Panc1 (cell line): Measurements from ENCODE around the gene USP10. TPM values are rescaled to one million over a fixed set of nuclear protein-coding genes. Genes with fewer than 3 reads are reported as not detected.
A peak's percentile ranks its signal among the peaks of the same experiment; 100 is the strongest.

Source experiments
- ATAC-seq: fragments of 200-7000 bp; cut with Tn5 transposase; 2 replicates; pipeline ENCODE4 v1.9.1; 2020; ENCODE audit warnings: mild to moderate bottlenecking, moderate library complexity
- BruUV-seq: library from RNA; stranded (reverse); fragments of 400-500 nt; replicated peaks from 2 replicates; lab custom pipeline; 2021; lab: Mats Ljungman, UMichigan
- CTCF ChIA-PET: fragments of 300-600 bp; sonication (Branson Sonifier 250); formaldehyde crosslinking; loops from one replicate; lab custom pipeline; 2022; ENCODE audit warnings: antibody characterized with exemption; lab: Charles Lee
- POLR2A ChIA-PET: fragments of 300-600 bp; sonication (Branson Sonifier 250); formaldehyde crosslinking; loops from one replicate; lab custom pipeline; 2022; ENCODE audit warnings: antibody characterized with exemption; lab: Charles Lee
- DNase-seq: peaks from one replicate; pipeline ENCODE4 v3.0.0-alpha.2; 2010; ENCODE audit warnings: low read depth, low spot score
- H3K27ac ChIP-seq: 2 replicates; pipeline ENCODE4 v1.5.1; 2011; ENCODE audit warnings: mild to moderate bottlenecking, low read length, inconsistent platforms
- H3K27me3 ChIP-seq: fragments of 200-500 bp; sonication (Bioruptor generic); 2 replicates; pipeline ENCODE4 v1.6.0; 2014; ENCODE audit warnings: low read length, inconsistent platforms; ENCODE audit not compliant: control insufficient read depth, insufficient read depth
- H3K36me3 ChIP-seq: fragments of 200-500 bp; sonication (Bioruptor generic); 2 replicates; pipeline ENCODE4 v1.5.1; 2014; ENCODE audit warnings: inconsistent platforms, mild to moderate bottlenecking, low read length, moderate library complexity; ENCODE audit not compliant: control insufficient read depth, insufficient read depth
- H3K4me1 ChIP-seq: 2 replicates; pipeline ENCODE4 v1.5.1; 2011; ENCODE audit warnings: inconsistent platforms, mild to moderate bottlenecking, low read length, moderate library complexity; ENCODE audit not compliant: control insufficient read depth, insufficient read depth
- H3K4me3 ChIP-seq, 2 experiments: 2 replicates each; pipeline ENCODE4 v1.5.1; 2011 to 2012; ENCODE audit warnings: low read depth in 2 of 2, low read length in 2 of 2, mild to moderate bottlenecking in 2 of 2, inconsistent platforms in 1 of 2, moderate library complexity in 1 of 2
- H3K9me3 ChIP-seq: fragments of 200-500 bp; sonication (Bioruptor generic); 2 replicates; pipeline ENCODE4 v1.5.1; 2014; ENCODE audit warnings: low read depth, mild to moderate bottlenecking, inconsistent platforms, low read length, moderate library complexity; ENCODE audit not compliant: control insufficient read depth, insufficient read depth
- CTCF ChIP-seq: fragments of 450-650 bp; IDR thresholded peaks from 2 replicates; pipeline ENCODE4 v1.5.1; 2017; ENCODE audit warnings: mild to moderate bottlenecking
- POLR2AphosphoS5 ChIP-seq: IDR thresholded peaks from 2 replicates; pipeline ENCODE4 v1.6.1; 2012; ENCODE audit warnings: mild to moderate bottlenecking, low read depth, low read length, moderate library complexity
- REST ChIP-seq, 2 experiments: IDR thresholded peaks; 2 replicates each; pipeline ENCODE4 v1.6.1; 2011 to 2012; ENCODE audit warnings: low read depth in 2 of 2, control low read depth in 1 of 2, low read length in 1 of 2, mild to moderate bottlenecking in 1 of 2, moderate library complexity in 1 of 2; ENCODE audit not compliant: insufficient read depth in 1 of 2
- SIN3A ChIP-seq: IDR thresholded peaks from 2 replicates; pipeline ENCODE4 v1.6.1; 2012; ENCODE audit warnings: low read depth, mild to moderate bottlenecking, low read length, moderate library complexity, borderline replicate concordance; ENCODE audit not compliant: insufficient read depth
- TCF7L2 ChIP-seq: IDR thresholded peaks from 2 replicates; pipeline ENCODE4 v1.6.1; 2011; ENCODE audit warnings: mild to moderate bottlenecking, low read depth, low read length, inconsistent platforms
- in situ Hi-C: cut with HindIII; loops from 2 replicates; pipeline ENCODE4 v1.10.0; 2016; ENCODE audit warnings: low sequenced_read_pairs, low pct_unique_long_range_greater_than_20kb
- intact Hi-C: fragments of 100-400 bp; cut with micrococcal nuclease; formaldehyde crosslinking; loops from one replicate; pipeline ENCODE4 v1.10.0; 2022; ENCODE audit not compliant: unreplicated experiment
- total RNA-seq: library from RNA; stranded (reverse); gene quantifications from one replicate; pipeline ENCODE4 v1.2.1, GENCODE V29; 2021; ENCODE audit not compliant: unreplicated experiment

USP10 gene
- total RNA-seq, 1 experiment from 2014 or later, result 77.4 TPM

- DNase-seq (no peak), ATAC-seq (no peak)
- H3K27ac ChIP-seq, result no peak overlapping the region
- in situ Hi-C loops (no loop called here), intact Hi-C loops (no loop called here)
- no peaks in the 10 kb centered on the region; the same call in 1 of the 2 replicates for H3K36me3 ChIP-seq
- H3K9me3 ChIP-seq, result no peaks in the 10 kb centered on the region
- peaks cover 7% of the 10 kb centered on the region for H3K4me1 ChIP-seq
- BruUV-seq, result no TSS peak
- ChIA-PET CTCF (interaction anchor here (0.9 kb wide), 1 partner anchor 203 kb away, joined by 3 read pairs; no protein-coding TSS in a partner anchor), POLR2A (no interaction called here)
- no peak overlapping the region for H3K4me3 ChIP-seq
- no peaks in the 10 kb centered on the region for H3K27me3 ChIP-seq
- TF ChIP-seq TCF7L2 (no peak), CTCF (peak; percentile 51; the same call in 1 of the 2 replicates), SIN3A (no peak)
These were observed 49.3 kb downstream of the USP10 start for GRCh38 chr16:84749072-84749471.

- no TSS peak for BruUV-seq
- H3K27me3 ChIP-seq, result no peaks in the 10 kb centered on the region
- peaks cover 13% of the 10 kb centered on the region for H3K4me1 ChIP-seq
- no peaks in the 10 kb centered on the region for H3K9me3 ChIP-seq
- no peak overlapping the region for H3K27ac ChIP-seq
- POLR2A ChIA-PET, result no interaction called here
- DNase-seq (no peak), ATAC-seq (no peak)
- TF ChIP-seq TCF7L2, result no peak
- no peak for TF ChIP-seq POLR2AphosphoS5
- no peak for TF ChIP-seq SIN3A
- TF ChIP-seq CTCF, result no peak
- no peak for TF ChIP-seq REST (IDR thresholded peaks at IDR 0.05; ENCODE audit: insufficient read depth in 1 of 2, low read depth in 2 of 2, low read length in 1 of 2)
- no peaks in the 10 kb centered on the region; the same call in 1 of the 2 replicates for H3K36me3 ChIP-seq
- no peak overlapping the region for H3K4me3 ChIP-seq
- CTCF ChIA-PET, result no interaction called here
- intact Hi-C loops, result loop anchor here (5.0 kb wide), 2 partner anchors 202 to 222 kb away; no protein-coding TSS in a partner anchor
- in situ Hi-C loops, result no loop called here
These were observed 50.0 kb downstream of the USP10 start for GRCh38 chr16:84749815-84750214.
